Measurements from ENCODE around the gene CAPN15. TPM values are rescaled to one million over a fixed set of nuclear protein-coding genes. Genes with fewer than 3 reads are reported as not detected.

CAPN15 gene
- polyA plus RNA-seq, 3 donors: 3.4 to 42.6 (median 3.9) TPM

- Histone ChIP-seq H3K27me3 (ENCODE audit: control insufficient read depth in 2 of 2, insufficient read depth in 2 of 2, low read length in 2 of 2) (peaks cover 0 to 5% of the 10 kb centered on the region in 2 donors), H3K9ac (ENCODE audit: insufficient read depth, low read length, poor library complexity, severe bottlenecking) (peak overlapping the region; percentile 85), H3K36me3 (replicated peaks in 1 of 2; ENCODE audit: control insufficient read depth in 1 of 2, insufficient read depth in 2 of 2, low read length in 2 of 2) (no peaks in the 10 kb centered on the region), H3K4me3 (replicated peaks in 1 of 3; ENCODE audit: low read depth in 2 of 3, low read length in 3 of 3) (peak overlapping the region; percentile 59 to 92 (median 85)), H4K20me1 (ENCODE audit: insufficient read depth, low read length) (peaks cover 25% of the 10 kb centered on the region), H2AFZ (ENCODE audit: insufficient read depth, low read depth, low read length, poor library complexity, severe bottlenecking) (peak overlapping the region; percentile 71), H3K27ac (ENCODE audit: low read depth in 1 of 2, low read length in 2 of 2) (peak overlapping the region; percentile 20 to 81), H3K79me2 (ENCODE audit: insufficient read depth, low read length) (peaks cover 65% of the 10 kb centered on the region), H3K4me1 (ENCODE audit: control insufficient read depth in 1 of 2, insufficient read depth in 2 of 2, low read length in 2 of 2) (peaks cover 63 to 69% of the 10 kb centered on the region in 2 donors), H3K4me2 (replicated peaks; ENCODE audit: extremely low read depth, low read length, poor library complexity, severe bottlenecking) (peak overlapping the region; percentile 87), H3K9me3 (replicated peaks in 1 of 2; ENCODE audit: control insufficient read depth in 1 of 2, insufficient read depth in 1 of 2, low read length in 2 of 2) (no peaks in the 10 kb centered on the region)
- under 1% methylated on average over 67 of the region's 71 CpGs for WGBS (ENCODE audit: insufficient coverage)
- intact Hi-C loops (cut with micrococcal nuclease): no loop called here
- Mint-ChIP-seq H3K9me3 (peaks cover 0 to 3% (median 0%) of the 10 kb centered on the region in 7 donors), H3K27ac (peak overlapping the region; percentile 82 to 92 (median 84)), H3K4me3 (peak overlapping the region; percentile 87 to 95), H3K4me1 (peaks cover 59% of the 10 kb centered on the region), H3K27me3 (ENCODE audit: low read depth in 3 of 3) (peaks cover 3 to 13% (median 10%) of the 10 kb centered on the region in 3 donors), H3K36me3 (peaks cover 7 to 12% of the 10 kb centered on the region in 2 donors)
- DNase-seq: peak in 2 of 3 donors; percentile 4 to 29
- TF ChIP-seq CTCF (IDR thresholded peaks at IDR 0.05): no peak
Measured at GRCh38 chr16:590188-590814, 62.8 kb downstream of the CAPN15 start.

GRCh38 chr16:590815-591200 lies 63.3 kb downstream of the CAPN15 start:
- 68% methylated on average over 9 of the region's 10 CpGs for WGBS (ENCODE audit: insufficient coverage)
- Histone ChIP-seq H4K20me1 (ENCODE audit: insufficient read depth, low read length) (peaks cover 30% of the 10 kb centered on the region), H3K9me3 (replicated peaks in 1 of 2; ENCODE audit: control insufficient read depth in 1 of 2, insufficient read depth in 1 of 2, low read length in 2 of 2) (no peaks in the 10 kb centered on the region), H3K9ac (ENCODE audit: insufficient read depth, low read length, poor library complexity, severe bottlenecking) (peak overlapping the region; percentile 85), H3K4me3 (replicated peaks in 1 of 3; ENCODE audit: low read depth in 2 of 3, low read length in 3 of 3) (peak overlapping the region; percentile 59 to 92 (median 85)), H2AFZ (ENCODE audit: insufficient read depth, low read depth, low read length, poor library complexity, severe bottlenecking) (peak overlapping the region; percentile 71), H3K27me3 (ENCODE audit: control insufficient read depth in 2 of 2, insufficient read depth in 2 of 2, low read length in 2 of 2) (no peaks in the 10 kb centered on the region), H3K27ac (ENCODE audit: low read depth in 1 of 2, low read length in 2 of 2) (peak overlapping the region; percentile 20 to 81), H3K4me1 (ENCODE audit: control insufficient read depth in 1 of 2, insufficient read depth in 2 of 2, low read length in 2 of 2) (peaks cover 66 to 74% of the 10 kb centered on the region in 2 donors), H3K36me3 (replicated peaks in 1 of 2; ENCODE audit: control insufficient read depth in 1 of 2, insufficient read depth in 2 of 2, low read length in 2 of 2) (no peaks in the 10 kb centered on the region), H3K79me2 (ENCODE audit: insufficient read depth, low read length) (peaks cover 70% of the 10 kb centered on the region), H3K4me2 (replicated peaks; ENCODE audit: extremely low read depth, low read length, poor library complexity, severe bottlenecking) (peak overlapping the region; percentile 87)
- Mint-ChIP-seq H3K9me3 (peaks cover 0 to 3% (median 0%) of the 10 kb centered on the region in 7 donors), H3K4me1 (peaks cover 63% of the 10 kb centered on the region), H3K27me3 (ENCODE audit: low read depth in 3 of 3) (peaks cover 2 to 8% (median 5%) of the 10 kb centered on the region in 3 donors), H3K36me3 (peaks cover 7 to 12% of the 10 kb centered on the region in 2 donors), H3K27ac (peak overlapping the region; percentile 82 to 92 (median 84)), H3K4me3 (peak overlapping the region; percentile 87 to 95)
- TF ChIP-seq CTCF (IDR thresholded peaks at IDR 0.05): no peak
- no peak for DNase-seq
- intact Hi-C loops (cut with micrococcal nuclease): no loop called here

Data from CD14-positive monocyte (primary cell).